AG04449 (cell line): ENCODE data around the gene KRT40.
"Not testable (repeated sequence)": the region's sequence is repeated elsewhere in the genome, so short reads cannot be mapped to it uniquely, and the experiment has no call there.

Source experiments
- CTCF ChIA-PET: fragments of 350-600 bp; formaldehyde crosslinking; extraction: SDS; loops from one replicate; lab custom pipeline; 2021; ENCODE audit warnings: antibody characterized with exemption; lab: Yijun Ruan, JAX
- POLR2A ChIA-PET: fragments of 400-600, 350-600 bp; formaldehyde crosslinking; extraction: SDS; loops from one replicate; lab custom pipeline; 2020; ENCODE audit warnings: antibody characterized with exemption, inconsistent platforms; lab: Yijun Ruan, JAX
- DNase-seq: peaks from one replicate; pipeline ENCODE4 v3.0.0-alpha.2; 2010; ENCODE audit warnings: low read depth, low spot score
- H3K4me3 ChIP-seq: 2 replicates; pipeline ENCODE4 v1.5.1; 2011; ENCODE audit warnings: low read depth, mild to moderate bottlenecking, control low read depth, low read length
- TF ChIP-seq, protein P1 (sequence below): IDR thresholded peaks from one replicate; pipeline ENCODE4 v1.5.1; 2011; ENCODE audit warnings: mild to moderate bottlenecking, moderate library complexity, low read length, control low read depth, inconsistent platforms; ENCODE audit not compliant: insufficient read depth; ENCODE audit errors: missing control alignments

Gene KRT40

DNA sequence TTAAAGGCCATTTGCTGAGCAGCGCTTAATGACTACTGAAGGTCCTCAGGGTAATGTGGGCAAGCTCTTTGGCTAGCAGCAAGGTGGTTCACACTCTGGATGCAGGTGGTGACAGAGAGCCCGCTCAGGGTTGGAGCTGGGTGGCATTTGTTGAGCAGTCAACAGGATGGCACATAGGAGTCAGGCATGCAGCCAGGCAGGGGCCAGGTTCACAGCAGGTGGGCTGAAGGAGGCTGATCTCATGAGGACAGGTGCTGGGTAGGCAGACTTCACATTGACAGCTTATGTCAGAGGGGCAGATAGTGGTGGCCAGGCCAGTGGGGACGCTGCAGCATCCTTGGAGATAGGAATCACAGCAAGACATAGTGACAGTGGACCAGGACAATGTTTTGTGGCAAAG is 20.3 kb upstream of the KRT40 start:
- no peak for DNase-seq
- ChIA-PET POLR2A (no interaction called here), CTCF (interaction anchor here (1.1 kb wide), 1 partner anchor 9 kb away, joined by 5 read pairs; no protein-coding TSS in a partner anchor)
- H3K4me3 ChIP-seq: no peak overlapping the region
- TF ChIP-seq, protein P1, sequence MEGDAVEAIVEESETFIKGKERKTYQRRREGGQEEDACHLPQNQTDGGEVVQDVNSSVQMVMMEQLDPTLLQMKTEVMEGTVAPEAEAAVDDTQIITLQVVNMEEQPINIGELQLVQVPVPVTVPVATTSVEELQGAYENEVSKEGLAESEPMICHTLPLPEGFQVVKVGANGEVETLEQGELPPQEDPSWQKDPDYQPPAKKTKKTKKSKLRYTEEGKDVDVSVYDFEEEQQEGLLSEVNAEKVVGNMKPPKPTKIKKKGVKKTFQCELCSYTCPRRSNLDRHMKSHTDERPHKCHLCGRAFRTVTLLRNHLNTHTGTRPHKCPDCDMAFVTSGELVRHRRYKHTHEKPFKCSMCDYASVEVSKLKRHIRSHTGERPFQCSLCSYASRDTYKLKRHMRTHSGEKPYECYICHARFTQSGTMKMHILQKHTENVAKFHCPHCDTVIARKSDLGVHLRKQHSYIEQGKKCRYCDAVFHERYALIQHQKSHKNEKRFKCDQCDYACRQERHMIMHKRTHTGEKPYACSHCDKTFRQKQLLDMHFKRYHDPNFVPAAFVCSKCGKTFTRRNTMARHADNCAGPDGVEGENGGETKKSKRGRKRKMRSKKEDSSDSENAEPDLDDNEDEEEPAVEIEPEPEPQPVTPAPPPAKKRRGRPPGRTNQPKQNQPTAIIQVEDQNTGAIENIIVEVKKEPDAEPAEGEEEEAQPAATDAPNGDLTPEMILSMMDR: no peak

DNA sequence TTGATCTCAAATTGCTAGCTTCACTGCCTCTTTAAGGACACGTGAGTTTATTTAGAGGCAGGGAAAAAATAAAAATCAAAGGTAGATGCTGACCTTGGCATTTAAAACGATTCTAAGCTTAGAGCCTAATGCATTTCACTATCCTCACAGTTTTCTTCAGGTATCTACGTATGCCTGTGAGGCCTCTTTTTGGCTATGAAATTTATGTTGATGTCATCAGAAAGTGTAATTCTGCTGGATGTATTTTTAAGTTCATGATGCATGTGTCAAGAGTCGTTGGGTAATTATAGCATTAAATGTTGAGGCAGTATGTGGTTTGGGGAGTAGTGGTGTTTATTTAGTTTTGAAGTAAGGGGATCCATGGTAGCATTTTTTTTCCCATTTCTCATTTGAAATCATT is 19.8 kb upstream of the KRT40 start:
- no peak overlapping the region for H3K4me3 ChIP-seq
- CTCF ChIA-PET: interaction anchor here (1.1 kb wide), 1 partner anchor 9 kb away, joined by 5 read pairs; no protein-coding TSS in a partner anchor
- TF ChIP-seq, protein P1: no peak
- no peak for DNase-seq
- POLR2A ChIA-PET: no interaction called here

DNA sequence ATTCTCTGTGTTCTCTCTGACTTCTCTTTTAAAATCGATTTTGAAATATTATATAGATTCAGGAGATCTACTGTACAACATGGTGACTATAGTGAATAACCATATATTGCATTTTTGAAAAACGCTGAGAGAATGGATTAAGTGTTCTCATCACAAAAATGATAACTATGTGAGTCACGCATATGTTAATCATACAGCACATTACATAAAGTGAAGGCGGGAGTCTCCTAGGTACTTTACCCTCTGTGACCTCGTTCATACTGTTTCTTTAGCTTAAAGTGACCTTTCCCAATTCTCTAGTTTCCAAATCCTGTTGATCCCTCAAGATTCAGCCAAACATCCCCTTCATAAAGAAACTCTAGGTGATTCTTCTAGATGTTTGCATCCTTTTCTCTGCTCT is 18.7 kb upstream of the KRT40 start:
- ChIA-PET POLR2A (no interaction called here), CTCF (no interaction called here)
- H3K4me3 ChIP-seq: no peak overlapping the region
- no peak for DNase-seq
- TF ChIP-seq, protein P1: no peak

DNA sequence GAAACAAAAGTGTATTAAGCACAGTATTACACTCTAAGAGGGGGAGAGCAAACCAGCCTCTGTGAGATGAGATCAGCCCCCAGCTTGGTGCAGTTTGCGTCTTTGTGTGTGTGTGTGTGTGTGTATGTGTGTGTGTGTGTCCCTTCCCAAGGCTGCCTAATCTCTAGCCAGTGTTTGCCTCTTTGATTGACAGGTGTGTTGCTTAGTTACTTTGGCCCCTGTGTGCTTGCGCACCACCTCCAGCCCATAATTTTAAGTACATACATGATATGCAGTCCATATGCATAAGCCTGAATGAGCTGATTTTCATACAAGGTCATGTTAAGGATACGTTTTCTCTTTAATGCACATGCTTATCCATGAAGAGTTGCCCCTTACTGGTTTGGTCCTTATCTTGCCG is 17.7 kb upstream of the KRT40 start:
- POLR2A ChIA-PET: no interaction called here
- DNase-seq: no peak
- no peak overlapping the region for H3K4me3 ChIP-seq
- TF ChIP-seq, protein P1: no peak
- CTCF ChIA-PET: no interaction called here

DNA sequence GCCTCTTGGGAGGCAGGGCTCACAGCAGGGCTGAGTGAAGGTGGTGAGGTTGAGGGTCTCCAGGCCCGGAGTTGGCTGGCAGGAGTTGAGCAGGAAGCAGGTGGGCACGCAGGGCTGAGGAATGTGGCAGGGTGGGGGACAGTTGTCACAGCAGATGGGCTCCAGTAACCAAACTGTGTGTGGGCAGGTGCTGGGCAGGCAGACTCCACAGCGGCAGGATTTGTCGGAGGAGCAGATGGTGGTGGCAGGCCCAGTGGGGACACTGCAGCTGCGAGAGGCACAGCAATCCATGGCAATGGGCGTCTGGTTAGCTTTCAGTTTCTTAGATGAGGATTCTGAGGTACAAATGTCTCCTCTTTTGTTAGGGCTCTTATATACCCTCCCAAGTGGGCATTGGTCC is 15.4 kb upstream of the KRT40 start, which contains the start of gene KRTAP3-2:
KRTAP3-2 (minus strand) TSS at position 344 of the 400 bp plus-strand sequence; CDS start at position 291, 53 bp downstream.
- CTCF ChIA-PET, POLR2A ChIA-PET, DNase-seq, H3K4me3 ChIP-seq: not testable (repeated sequence)

DNA sequence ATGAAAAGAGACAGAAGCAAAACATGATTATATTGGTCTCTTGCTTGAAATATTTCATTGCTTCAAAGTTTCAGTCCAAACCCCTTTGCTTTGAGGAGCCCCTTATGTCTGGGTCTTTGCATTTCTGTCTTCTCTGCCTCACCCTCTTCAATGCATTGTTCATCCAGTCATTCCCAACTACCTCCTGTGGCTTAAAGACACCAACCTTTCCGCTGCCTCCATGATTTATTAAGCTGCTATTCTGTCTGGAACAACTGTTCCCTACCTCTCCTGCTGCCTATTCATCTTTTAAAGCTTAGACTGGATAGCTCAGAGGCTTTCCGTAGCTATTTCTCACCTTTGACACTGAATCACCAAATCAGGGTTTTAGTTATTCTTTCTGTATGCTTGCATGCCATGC is 13.2 kb upstream of the KRT40 start:
- H3K4me3 ChIP-seq: no peak overlapping the region
- no peak for DNase-seq
- POLR2A ChIA-PET: no interaction called here
- CTCF ChIA-PET: no interaction called here
- TF ChIP-seq, protein P1: no peak

DNA sequence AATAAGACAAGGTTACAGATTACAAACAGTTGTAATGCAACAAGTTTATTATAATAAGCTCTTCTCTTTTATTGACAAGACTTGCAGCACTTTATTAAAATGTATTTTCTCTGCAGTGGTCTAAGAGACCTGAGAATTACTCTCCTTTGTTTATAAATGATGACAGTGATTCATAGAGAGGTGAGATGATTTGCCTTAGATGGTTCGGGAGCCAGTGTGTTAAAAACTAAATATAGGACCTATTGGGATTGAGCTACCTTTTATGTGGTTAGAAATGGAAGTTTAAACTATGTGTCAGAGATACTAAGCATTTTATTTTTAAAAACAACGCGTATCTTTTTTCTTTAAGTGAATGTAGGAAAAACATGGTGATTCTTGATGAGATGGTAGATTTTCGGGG is 12.7 kb upstream of the KRT40 start:
- no peak overlapping the region for H3K4me3 ChIP-seq
- ChIA-PET CTCF (no interaction called here), POLR2A (no interaction called here)
- DNase-seq: no peak
- TF ChIP-seq, protein P1: no peak
